ENCODE measurements around the gene TEP1. TPM values are rescaled to one million over a fixed set of nuclear protein-coding genes. Genes with fewer than 3 reads are reported as not detected.

Gene TEP1
- 10 to 100 TPM; 11.6 to 16.1 (median 13.7) TPM for total RNA-seq (2021; fragmentation: NEBNext Ultra II Directional; extraction: Animal tissue kit (Norgen Biotek cat#: 25700))
- long read RNA-seq, partial matches to known transcripts: 2 of 4 reads
- long read RNA-seq, other reads (novel, unspliced or antisense): 2 of 4 reads

- H3K9me3 Mint-ChIP-seq: no peaks in the 10 kb centered on the region
- peaks cover 4% of the 10 kb centered on the region for H3K27me3 Mint-ChIP-seq (ENCODE audit: insufficient read depth)
- TF ChIP-seq CTCF (IDR thresholded peaks at IDR 0.05): no peak
- H3K4me3 Mint-ChIP-seq: peak within 1 kb of the TSS; percentile 95
- peak; percentile 80 for DNase-seq
- H3K27ac Mint-ChIP-seq: peak within 1 kb of the TSS; percentile 92
- peaks cover 57% of the 10 kb centered on the region for H3K4me1 Mint-ChIP-seq (ENCODE audit: low read depth)
- peaks cover 2% of the 10 kb centered on the region; the same call in 1 of the 2 replicates for H3K36me3 Mint-ChIP-seq (ENCODE audit: low read depth)
Observed at GRCh38 chr14:20412876-20413743, at the start of gene TEP1. TEP1 (minus strand) TSS chr14:20413501; CDS start chr14:20408439, 5,062 bp downstream.

- H3K27me3 Mint-ChIP-seq (ENCODE audit: insufficient read depth): peaks cover 9% of the 10 kb centered on the region
- DNase-seq: peak; percentile 100
- H3K36me3 Mint-ChIP-seq (ENCODE audit: low read depth): peaks cover 16% of the 10 kb centered on the region; the same call in 1 of the 2 replicates
- H3K4me3 Mint-ChIP-seq: peak within 1 kb of the TSS; percentile 96
- H3K27ac Mint-ChIP-seq: peak within 1 kb of the TSS; percentile 89
- H3K4me1 Mint-ChIP-seq (ENCODE audit: low read depth): peaks cover 26% of the 10 kb centered on the region
- TF ChIP-seq CTCF (IDR thresholded peaks at IDR 0.05): no peak
- no peaks in the 10 kb centered on the region for H3K9me3 Mint-ChIP-seq
Observed at GRCh38 chr14:20461225-20462141, 48.2 kb upstream of the TEP1 start, which contains the start of gene PIP4P1. PIP4P1 (minus strand) TSS chr14:20461434; CDS start chr14:20461325, 109 bp downstream.

GRCh38 chr14:20460458-20461224, 47.3 kb upstream of the TEP1 start:
- Mint-ChIP-seq H3K4me1 (ENCODE audit: low read depth) (peaks cover 26% of the 10 kb centered on the region), H3K4me3 (peak overlapping the region; percentile 96), H3K27me3 (ENCODE audit: insufficient read depth) (peaks cover 7% of the 10 kb centered on the region), H3K36me3 (ENCODE audit: low read depth) (peaks cover 16% of the 10 kb centered on the region; the same call in 1 of the 2 replicates), H3K27ac (peak overlapping the region; percentile 75), H3K9me3 (no peaks in the 10 kb centered on the region)
- DNase-seq: no peak
- TF ChIP-seq CTCF (IDR thresholded peaks at IDR 0.05): no peak

GRCh38 chr14:20458031-20458789, 44.9 kb upstream of the TEP1 start:
- peaks cover 16% of the 10 kb centered on the region; the same call in 1 of the 2 replicates for H3K36me3 Mint-ChIP-seq (ENCODE audit: low read depth)
- H3K27me3 Mint-ChIP-seq (ENCODE audit: insufficient read depth): peaks cover 2% of the 10 kb centered on the region; the same call in 1 of the 2 replicates
- no peak for DNase-seq
- peaks cover 26% of the 10 kb centered on the region for H3K4me1 Mint-ChIP-seq (ENCODE audit: low read depth)
- TF ChIP-seq CTCF (IDR thresholded peaks at IDR 0.05): no peak
- H3K9me3 Mint-ChIP-seq: no peaks in the 10 kb centered on the region
- H3K27ac Mint-ChIP-seq: peak overlapping the region; percentile 55; the same call in 1 of the 2 replicates
- H3K4me3 Mint-ChIP-seq: no peak overlapping the region
